Glomerular endothelial cell (primary cell): ENCODE data around the gene CFAP73. TPM values are rescaled to one million over a fixed set of nuclear protein-coding genes. Genes with fewer than 3 reads are reported as not detected.

Experiments used
- DNase-seq: peaks from one replicate; pipeline ENCODE4 v3.0.0-alpha.2; 2011; ENCODE audit warnings: low read depth, low spot score; ENCODE audit errors: extremely low read depth
- total RNA-seq: library from RNA; depleted of rRNA; stranded (reverse); fragments of >200 nt; gene quantifications from 2 replicates; pipeline ENCODE4 v1.2.3, GENCODE V29; 2015

CFAP73 gene
- total RNA-seq, 1 donor from 2014 or later: not detected

DNA sequence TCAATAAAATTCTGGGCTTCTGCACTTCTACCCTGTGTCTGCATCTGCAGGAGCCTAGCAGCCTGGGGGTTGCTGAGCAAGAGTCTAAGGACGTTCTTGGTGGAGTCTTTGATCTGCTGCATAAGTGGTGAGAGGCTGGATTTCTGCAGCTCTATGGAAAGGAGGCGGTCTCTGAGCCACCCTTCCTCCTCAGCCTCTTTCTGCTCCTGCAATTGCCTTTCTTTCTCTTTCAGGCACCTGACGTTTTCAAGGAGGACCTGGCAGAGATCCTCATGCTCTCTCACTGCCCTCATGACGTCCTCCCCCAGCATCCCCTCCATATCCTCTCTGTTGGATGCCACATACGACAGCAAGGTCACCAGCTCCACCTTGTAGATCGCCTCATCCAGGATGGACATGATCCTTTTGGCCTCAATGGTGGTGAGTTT, 58.1 kb downstream of the CFAP73 start:
- DNase-seq: no peak

DNA sequence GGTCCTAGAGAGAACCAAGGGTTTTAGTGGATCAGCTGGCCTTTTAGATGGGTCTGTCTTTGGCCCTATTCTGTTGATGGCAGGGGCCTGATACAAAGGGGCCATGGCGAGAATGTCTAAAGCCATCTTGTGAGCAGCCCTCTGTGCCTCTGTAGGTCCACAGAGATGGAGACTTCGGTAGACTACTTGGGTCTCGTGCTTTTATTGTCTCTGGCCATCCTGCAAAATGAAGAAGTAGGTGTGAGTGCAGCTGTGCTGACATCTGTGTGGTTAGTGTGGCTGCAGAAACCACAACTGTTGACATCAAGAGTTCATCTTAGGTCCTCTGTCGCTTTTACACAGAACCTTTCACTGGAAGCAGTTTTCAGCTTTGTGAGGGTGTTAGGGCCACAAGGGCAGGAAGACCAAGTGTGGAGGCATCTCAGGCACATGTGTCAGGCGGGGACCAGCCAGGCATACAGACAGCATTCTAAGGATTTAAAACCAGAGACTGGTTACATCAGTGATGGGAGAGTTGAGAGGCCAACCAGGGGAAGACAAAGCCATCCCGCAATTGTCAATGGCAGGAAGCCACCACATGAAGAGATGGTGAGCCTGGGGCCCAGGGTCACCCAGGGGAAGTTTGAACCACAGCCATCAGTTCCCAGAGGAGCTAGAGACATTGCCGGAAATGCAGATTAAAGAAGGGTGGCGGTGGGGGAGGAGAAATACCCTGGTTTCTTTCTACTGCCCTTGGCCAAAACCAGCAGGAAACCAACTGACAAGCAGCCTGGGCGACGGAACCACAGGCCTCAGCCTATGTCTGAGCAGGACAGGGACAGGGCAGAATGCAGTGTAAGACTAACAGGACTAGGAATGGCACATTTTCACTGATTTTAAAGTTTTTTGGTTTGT, 58.8 kb downstream of the CFAP73 start:
- no peak for DNase-seq

Other genes starting within 250 kb of the CFAP73 start
- 10.9 and 43.6 TPM in 2 replicates for gene OAS1, start 242.8 kb upstream of the CFAP73 start, total RNA-seq
- 13.6 and 62.9 TPM in 2 replicates for gene OAS3, start 211.2 kb upstream of the CFAP73 start, total RNA-seq
- gene OAS2, start 171.2 kb upstream of the CFAP73 start, total RNA-seq: 35.9 and 80.4 TPM in 2 replicates
- gene DTX1, start 93.0 kb upstream of the CFAP73 start, total RNA-seq: 0.34 and 3.2 TPM in 2 replicates
- gene RASAL1, start 14.0 kb upstream of the CFAP73 start, total RNA-seq: not detected in 2 replicates
- 57.5 and 71.2 TPM in 2 replicates for gene DDX54, start 35.8 kb downstream of the CFAP73 start, total RNA-seq
- 24.3 and 33.0 TPM in 2 replicates for gene RITA1, start 36.0 kb downstream of the CFAP73 start, total RNA-seq
- gene TPCN1, start 71.7 kb downstream of the CFAP73 start, total RNA-seq: 28.1 and 29.5 TPM in 2 replicates
- gene SLC8B1, start 185.4 kb downstream of the CFAP73 start, total RNA-seq: 23.7 and 29.1 TPM in 2 replicates
- 94.9 and 96.5 TPM in 2 replicates for gene PLBD2, start 208.9 kb downstream of the CFAP73 start, total RNA-seq